Stimulated activated CD8-positive, alpha-beta memory T cell treated with anti-CD3 and anti-CD28 coated beads, Interleukin-12 subunit alpha, Interleukin-12 subunit beta, amount 100 ng/mL, for 24 hours (primary cell): ENCODE measurements around the gene ZBED5.

ENCODE experiments used
- DNase-seq: peaks from one replicate; pipeline ENCODE4 v3.0.0-alpha.2; 2020; ENCODE audit errors: extremely low read depth

Gene ZBED5

DNA sequence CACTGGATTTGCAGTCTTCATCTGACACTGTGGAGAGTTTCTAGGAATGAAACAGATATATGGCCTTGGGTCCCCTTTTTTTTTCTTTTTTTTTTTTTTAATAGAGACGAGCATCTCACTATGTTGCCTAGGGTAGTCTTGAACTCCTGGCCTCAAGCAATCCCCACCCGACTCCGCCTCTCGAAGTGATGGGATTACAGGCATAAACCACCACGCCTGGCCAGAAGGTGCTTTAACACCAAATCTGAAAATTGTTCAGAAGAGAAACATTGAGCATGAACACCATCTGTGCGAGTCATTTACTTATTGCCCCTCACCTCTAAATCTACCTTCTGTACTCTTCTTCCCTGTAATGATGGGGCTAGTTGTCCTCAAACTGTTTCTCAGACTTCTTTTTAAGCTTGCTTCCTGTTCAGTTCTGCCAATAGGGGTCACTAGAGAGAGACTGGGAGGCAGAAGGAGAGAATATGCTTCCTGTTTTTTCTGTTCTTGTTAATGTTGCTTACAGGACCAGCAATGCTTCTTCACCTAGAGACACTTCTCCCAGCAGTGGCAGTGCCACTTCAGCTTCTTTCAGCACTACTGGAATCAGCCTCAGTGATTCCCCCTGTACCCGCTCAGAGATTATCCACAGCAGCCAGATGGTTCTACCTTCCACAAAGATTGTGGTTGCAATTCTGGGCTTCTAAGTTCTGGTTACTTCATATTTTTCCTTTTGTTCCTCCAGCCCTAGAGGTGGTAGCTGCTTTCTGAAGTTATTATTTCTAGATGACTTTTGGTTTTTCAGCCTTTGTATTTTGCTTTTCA, 20.8 kb upstream of the ZBED5 start:
- no peak for DNase-seq

DNA sequence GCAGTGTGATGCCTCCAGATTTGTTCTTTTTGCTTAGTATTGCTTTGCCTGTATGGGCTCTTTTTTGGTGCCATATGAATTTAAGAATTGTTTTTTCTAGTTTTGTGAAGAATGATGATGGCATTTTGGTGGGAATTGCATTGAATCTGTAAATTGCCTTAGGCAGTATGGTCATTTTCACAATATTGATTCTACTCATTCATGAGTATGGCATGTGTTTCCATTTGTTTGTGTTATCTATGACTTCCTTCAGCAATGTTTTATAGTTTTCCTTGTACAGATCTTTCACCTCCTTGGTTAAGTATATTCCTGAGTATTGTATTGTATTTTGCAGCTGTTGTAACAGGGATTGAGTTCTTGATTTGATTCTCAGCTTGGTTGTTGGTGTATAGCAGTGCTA, 18.3 kb upstream of the ZBED5 start:
- DNase-seq = no peak

DNA sequence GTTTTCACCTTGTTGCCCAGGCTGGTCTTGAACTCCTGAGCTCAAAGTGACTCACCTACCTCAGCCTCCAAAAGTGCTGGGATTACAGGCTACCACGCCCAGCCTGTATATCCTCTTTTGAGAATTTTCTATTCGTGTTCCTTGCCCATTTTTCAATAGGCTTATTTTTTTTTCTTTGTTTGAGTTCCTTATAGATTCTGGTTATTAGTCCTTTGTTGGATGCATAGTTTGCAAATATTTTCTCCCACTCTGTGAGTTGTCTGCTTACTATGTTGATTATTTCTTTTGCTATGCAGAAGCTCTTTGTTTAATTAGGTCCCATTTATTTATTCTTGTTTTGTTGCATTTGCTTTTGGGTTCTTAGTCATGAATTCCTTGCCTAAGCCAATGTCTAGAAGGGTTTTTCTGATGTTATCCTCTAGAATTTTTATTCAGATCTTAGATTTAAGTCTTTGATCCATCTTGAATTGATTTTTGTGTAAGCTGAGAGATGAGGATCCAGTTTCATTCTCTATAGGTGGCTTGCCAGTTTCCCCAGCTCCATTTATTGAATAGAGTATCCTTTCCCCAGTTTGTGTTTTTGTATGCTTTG, 17.7 kb upstream of the ZBED5 start:
- no peak for DNase-seq

DNA sequence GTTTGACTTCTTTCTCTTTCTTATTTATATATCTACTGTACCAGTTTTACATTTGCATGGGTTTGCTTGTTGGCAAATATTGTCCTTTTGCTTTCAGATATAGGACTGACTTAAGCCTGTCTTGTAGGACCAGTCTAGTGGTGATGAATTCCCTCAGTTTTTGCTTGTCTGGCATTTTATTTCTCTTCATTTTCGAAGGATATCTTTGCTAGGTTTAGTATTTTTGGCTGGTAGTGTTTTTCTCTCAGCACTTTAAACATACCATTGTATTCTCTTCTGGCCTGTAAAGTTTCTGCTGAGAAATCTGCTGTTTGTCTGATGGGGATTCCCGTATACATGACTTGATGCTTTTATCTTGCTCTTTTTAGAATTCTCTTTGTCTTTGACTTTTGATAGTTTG, 14.2 kb upstream of the ZBED5 start:
- DNase-seq = no peak

DNA sequence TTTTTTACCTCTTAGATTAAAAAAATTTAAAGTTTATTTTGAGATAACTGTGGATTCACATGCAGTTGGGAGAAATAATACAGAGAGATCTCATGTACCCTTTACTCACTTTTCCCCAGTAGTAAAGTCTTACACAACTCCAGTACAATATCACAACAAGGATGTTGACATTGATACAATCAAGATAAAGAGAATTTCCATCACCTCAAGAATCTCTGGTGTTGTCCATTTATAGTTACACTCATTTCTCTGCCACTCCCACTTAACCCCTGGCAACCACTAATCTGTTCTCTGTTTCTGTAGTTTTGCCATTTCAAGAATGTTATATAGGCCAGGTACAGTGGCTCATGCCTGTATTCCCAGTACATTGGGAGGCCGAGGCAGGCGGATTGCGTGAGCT, 10.5 kb upstream of the ZBED5 start:
- no peak for DNase-seq

DNA sequence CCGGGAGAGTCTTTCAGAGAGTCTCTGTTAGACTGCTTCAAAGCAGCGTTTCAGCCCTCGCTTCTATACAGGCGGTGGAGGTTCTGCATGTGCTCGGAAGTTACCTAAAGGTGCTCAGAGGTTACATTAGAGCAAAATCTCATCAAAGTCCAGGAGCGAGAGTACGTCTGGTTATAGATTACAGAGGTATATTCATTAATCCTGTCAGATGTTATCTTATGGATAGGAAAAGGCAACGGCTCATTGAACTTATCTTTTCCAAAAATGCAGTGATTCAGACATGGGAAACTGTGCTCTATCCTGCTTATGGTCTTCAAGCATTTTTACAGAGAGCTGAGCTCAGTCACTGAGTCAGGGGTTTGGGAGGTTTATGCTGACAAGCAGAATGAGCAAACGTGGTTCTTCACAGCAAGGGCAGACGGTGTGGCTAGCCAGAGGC, 9.1 kb upstream of the ZBED5 start:
- no peak for DNase-seq

DNA sequence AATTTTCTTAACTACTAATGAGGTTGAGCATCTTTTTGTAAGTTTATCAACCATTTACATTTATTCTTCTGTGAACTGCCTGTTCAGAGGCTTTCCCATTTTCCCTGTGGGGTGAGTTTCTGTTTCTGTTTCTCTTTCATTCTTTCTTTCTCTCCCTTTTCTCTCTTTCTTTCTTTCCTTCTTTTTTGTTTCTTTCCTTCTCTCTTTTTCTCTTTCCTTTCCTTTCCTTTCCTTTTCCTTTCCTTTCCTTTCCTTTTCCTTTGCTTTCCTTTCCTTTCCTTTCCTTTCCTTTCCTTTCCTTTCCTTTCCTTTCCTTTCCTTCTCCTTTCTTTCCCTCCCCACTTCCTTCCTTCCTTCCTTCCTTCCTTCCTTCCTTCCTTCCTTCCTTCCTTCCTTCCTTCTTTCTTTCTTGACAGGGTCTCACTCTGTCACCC, 8.0 kb upstream of the ZBED5 start:
- no peak for DNase-seq

DNA sequence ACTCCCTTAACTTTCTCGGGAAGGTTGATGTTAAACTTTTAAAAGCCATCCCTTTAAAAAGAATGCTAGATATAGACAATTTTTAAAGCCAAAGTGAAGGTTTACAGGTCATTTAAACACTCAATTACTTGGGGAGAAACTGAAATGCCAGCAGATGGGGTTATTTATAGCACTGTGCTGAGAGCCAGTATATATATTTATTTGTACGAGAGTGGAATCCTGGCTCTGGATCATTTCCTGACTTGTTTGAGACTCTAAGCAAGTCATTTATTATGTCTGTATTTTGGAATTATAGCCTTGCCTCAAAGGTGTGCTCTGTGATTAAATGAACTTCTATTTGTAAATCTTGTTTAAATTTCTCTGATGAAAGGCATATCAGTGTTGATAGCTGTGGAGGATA, 6.8 kb upstream of the ZBED5 start:
- no peak for DNase-seq

DNA sequence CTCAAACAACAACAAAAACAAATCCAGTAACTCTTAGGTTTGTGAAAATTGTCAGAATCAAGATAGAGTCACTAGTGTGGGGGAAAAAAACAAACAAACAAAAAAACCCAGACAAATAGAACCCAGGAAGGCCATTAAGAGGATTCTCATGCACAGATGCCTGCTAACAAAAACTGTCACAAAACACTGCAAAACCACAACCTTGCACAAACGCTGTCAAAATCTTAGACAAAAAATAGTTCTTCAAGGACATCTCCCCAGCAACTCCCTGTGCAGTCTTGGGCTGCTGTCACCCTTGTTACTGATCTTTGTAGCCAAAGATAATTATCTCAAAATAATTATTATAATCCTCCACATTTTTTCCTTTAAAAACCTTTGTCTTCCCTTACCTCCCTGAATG, 4.6 kb upstream of the ZBED5 start:
- no peak for DNase-seq

DNA sequence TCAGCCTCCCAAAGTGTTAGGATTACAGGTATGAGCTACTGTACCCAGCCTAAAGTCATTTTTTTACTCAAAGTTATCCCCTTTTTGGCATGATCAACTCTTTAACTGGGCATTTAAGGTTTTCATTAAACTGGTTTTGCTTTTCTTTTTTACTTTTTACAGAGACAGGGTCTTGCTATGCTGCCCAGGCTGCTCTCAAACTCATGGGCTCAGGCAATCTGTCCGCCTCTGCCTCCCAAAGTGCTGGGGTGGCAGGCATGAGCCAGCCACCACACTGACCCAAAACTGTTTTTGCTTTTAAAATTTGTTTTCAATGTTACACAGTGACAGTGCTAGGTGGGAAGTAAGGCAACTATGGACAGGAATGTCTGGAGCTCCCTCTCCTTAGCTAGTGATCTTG, 3.9 kb upstream of the ZBED5 start:
- no peak for DNase-seq

DNA sequence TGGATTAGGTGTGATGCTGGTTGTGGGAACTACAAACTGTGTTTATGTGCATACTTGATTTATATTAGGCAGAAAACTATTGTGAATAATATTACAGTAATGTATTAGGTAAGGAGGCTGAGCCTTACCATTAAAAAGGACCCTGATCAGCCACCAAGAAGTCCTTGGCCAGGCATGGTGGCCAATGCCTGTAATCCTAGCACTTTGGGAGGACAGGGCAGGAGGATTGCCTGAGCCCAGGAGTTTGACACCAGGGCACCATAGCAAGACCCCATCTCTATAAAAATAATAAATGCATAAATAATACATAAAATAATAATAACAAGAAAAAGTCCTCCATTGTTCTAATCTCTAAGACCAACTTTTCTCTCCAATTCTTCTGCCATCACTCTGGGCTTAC, 3.2 kb upstream of the ZBED5 start:
- no peak for DNase-seq

DNA sequence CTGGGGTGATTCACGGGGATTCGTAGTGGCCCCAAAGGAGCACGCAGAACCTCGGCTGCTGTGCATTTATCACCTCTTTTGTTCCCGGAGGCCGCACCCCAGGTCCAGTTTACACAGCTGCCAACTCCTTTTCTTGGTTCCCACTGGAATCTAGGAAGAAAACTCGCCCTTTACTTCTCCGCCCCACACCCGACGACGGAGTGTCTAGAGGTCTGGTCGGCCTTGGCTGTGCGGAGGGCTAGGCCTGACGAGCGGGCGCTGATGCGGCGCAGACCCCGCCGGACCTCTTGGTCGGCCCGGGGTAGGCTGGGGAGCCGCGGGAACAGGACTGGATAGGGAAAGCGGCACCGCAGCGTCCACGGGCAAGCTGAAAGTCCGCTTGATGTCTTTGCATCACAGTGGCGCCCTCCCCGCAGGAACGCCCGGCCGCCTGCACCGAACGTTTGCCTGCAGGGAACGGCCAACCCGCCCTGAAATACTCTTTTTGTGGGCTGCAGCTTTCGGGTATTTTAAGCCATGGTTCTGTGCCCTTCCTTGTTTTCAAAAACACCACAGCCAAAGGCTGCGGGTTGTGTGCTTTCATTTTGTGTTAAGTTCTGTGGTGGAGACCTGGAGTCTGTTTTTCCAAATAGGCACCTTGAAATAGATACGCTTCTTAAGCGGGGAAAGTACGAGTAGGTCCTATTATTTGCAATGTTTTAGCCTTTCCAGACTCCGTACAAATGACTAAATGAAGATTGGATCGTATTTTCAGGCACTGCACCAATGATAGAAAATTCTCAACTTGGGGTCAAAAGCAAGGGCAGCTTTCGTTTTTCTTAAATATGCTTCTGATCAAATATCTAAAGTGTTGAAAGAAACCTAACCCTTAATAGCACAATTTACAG, 829 bp upstream of the ZBED5 start:
- DNase-seq = no peak

DNA sequence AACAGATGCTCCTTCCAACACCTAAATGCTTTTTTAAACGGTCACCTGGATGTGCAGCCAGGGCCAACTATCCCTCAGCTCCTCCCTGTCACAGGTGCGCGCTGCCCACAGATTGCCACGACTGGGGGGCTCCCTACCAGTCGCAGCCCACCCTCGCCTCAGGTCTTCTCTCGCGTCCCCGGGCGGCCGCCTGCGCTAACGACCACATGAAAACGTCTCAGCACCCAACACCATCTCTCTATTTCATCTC, 469 bp downstream of the ZBED5 start:
- no peak for DNase-seq

DNA sequence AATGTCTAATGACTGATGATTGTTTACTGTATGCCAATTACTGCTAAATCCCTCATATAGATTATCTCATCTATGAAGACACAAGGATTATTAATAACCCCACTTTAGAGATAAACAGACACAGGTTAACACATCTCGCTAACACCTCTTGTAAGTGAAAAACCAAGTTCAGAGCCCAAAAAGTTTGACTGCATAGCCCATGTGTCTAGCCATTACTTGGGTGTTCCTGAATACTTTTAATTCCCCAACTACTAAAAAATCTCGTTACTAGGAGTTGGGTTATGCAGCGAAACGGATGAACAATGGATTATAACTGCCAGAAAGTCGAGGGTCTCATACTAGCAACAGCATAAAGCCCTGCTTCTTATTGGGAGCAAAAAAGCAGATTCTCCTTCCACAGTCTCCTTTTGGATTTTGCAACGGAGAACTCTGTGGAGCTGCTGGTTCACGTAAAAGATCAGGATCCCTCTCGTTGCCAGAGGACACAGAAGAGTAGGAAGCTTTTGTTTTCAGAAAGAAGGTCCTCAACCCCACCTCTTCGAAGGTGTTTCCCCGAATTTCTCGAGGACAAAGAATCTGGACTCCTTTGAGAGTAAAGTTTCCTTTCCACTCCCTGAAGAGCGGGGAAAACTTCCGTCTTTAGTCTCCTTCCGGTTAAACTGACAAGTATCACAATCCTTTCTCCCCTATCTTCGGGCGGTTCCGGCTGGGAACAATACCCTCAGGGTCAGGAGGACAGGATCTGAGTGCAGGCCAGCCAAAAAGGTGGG, 979 bp downstream of the ZBED5 start:
- DNase-seq = no peak

DNA sequence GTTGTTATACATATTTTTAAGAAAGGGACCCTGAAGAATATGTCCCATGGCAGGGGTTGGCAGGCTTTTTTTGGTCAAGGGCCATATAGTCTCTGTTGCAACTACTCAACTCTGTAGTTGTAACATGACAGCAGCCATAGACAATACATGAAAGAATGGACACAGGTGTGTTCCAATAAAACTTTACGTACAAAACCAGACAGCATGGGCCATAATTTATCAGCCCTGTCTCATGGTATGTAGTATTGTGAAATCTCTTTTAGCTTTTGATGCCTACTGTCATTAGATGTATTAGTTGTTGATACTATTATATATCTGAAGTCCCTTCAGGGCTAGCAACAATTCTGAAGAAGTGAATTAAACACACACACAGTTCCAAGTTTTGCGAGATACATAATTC, 2.6 kb downstream of the ZBED5 start:
- no peak for DNase-seq

DNA sequence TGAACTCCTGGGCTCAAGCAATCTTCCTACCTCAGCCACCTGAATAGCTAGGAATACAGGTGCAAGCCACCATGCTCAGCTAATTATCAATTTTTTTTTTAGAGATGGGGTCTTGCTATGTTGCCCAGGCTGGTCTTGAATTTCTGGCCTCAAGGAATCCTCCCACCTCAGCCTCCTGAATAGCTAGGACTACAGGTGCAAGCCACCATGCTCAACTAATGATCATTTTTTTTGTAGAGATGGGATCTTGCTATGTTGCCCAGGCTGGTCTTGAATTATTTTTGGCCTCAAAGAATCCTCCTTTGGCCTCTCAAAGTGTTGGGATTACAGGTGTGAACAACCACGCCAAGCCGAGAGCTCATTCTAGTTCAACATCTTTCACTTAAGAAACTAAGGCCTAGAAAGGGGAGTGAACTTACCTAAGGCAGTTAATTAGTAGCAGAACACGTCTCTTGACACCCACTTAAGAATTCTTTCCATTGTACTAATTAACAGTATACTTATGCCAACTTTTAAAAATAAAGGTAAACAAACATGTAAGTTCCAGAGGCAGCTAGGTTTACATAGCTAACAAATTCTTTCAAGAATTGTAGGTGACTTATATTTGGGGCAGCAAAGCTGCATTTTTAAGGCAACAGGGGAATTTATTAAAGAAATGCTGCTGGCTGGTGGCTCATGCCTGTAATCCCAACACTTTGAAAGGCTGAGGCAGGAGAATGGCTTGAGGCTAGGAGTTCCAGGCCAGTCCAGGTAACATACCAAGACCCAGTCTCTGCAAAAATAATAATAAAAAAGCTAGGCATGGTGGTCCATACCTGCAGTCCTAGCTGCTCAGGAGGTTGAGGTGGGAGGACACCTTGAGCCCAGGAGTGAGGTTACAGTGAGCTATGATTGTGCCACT, 9.6 kb downstream of the ZBED5 start:
- DNase-seq = no peak

DNA sequence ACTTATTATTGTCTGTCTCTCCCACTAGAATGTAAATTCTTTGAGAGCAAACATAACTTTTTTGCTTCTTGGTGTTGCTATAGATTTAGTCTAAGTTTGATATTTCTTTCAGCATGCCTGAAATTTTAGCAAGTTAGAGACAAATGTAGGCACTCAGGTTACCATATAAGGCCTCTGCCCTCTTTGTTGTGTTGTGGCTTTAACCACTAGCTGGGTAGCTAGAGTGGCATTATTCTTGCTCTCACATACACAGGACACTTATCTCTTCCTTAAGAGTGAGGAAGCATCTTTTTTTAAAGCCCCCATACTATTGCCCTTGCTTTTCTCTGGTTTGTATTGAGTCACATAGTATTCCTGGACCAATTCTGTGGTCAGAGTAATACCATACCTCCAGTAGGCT, 11.2 kb downstream of the ZBED5 start:
- DNase-seq = no peak

DNA sequence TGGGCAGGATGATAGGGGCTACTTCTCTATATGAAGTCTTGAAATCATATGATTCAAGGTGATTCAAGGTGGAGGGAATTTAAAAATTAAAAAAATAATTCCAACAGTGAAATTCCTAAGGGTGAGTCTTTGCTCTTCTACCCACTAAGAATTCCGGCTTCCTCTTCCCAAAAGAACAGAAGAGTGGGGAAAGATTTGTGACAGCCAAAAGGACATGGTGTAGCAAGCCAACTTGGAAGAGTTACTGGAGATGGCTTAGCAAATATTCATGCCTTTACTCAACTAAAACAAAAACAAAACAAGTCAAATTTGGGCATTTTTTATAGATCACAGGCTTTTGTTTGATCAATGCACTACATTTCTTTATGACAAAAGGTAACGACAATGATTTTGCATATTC, 12.3 kb downstream of the ZBED5 start:
- DNase-seq = no peak

DNA sequence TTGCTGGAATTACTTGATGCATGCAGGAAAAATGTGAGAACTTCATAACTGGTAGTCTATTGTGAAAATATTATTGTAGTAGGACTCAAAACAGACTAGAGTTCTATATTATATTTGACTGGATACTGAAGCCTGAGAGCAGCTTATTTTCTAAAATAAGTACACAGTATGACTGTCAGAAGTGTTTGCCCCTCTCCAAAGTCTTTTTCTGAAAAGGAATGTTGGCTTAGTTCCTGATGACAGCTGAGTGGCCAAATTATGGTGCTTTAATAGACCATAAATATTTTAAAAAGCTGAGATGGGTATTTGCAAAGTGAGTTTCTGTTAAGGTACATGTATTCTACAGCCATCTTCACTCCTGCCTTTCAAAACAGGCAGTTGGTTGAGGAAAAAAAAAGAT, 13.1 kb downstream of the ZBED5 start:
- no peak for DNase-seq

DNA sequence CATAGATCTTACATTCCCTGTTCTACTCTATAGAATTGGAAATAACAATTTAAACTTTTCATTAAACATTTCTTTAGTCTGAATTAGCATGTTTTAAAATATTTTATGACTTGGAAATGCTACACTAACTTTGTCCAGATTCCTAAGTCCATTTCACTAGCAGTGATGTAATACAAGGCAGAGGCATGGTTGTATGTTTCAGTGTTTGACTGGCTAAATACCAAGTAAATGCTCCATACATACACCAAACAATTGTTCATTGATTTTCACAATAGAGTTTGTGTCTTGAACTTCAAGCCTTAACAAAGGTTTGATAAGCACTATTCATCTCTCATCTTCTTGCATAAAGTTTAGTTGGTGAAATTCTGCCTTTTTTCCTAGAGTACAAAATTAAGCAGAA, 13.5 kb downstream of the ZBED5 start:
- no peak for DNase-seq

DNA sequence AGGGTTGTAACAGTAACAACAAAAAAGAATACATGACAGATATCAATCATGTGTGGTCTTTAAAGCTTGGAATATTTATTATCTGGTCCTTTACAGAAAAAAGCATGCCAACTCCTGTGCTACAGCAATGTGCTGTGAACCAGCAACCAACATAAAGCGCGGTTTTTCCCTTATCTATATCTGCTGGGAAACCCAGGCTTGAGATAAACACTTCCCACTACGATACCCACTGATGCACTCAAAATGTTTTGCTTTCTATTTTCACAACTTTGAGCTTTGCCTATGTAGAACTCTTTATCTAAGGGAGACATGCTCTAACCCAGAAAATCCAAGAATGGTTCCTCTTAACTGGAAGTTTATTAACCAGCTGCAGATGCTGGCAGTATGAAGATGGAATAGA, 19.0 kb downstream of the ZBED5 start:
- DNase-seq = no peak
